GM12891 (cell line): Measurements from ENCODE around the gene GALM.

ENCODE experiments used
- DNase-seq: peaks from one replicate; pipeline ENCODE4 v3.0.0; 2011; ENCODE audit warnings: low spot score; ENCODE audit not compliant: insufficient read length
- FAIRE-seq: peaks from 2 replicates; lab custom pipeline; 2011; peaks lifted over from hg19 to GRCh38; lab: Jason Lieb, UNC
- PAX5 ChIP-seq: IDR thresholded peaks from 2 replicates; pipeline ENCODE4 v1.6.1; 2011; ENCODE audit warnings: low read length, moderate library complexity, mild to moderate bottlenecking; ENCODE audit not compliant: insufficient read depth, severe bottlenecking
- POLR2A ChIP-seq: IDR thresholded peaks from 2 replicates; pipeline ENCODE4 v1.6.1; 2011; ENCODE audit warnings: low read depth, low read length, control low read depth
- POLR2AphosphoS5 ChIP-seq: IDR thresholded peaks from 2 replicates; pipeline ENCODE4 v1.6.1; 2011; ENCODE audit warnings: low read depth, low read length, control low read depth
- POU2F2 ChIP-seq: IDR thresholded peaks from 2 replicates; pipeline ENCODE4 v1.6.1; 2011; ENCODE audit warnings: low read depth, mild to moderate bottlenecking, control low read depth, low read length, moderate library complexity
- SPI1 ChIP-seq: IDR thresholded peaks from 2 replicates; pipeline ENCODE4 v1.6.1; 2011; ENCODE audit warnings: low read depth, low read length, control low read depth
- TAF1 ChIP-seq: IDR thresholded peaks from 2 replicates; pipeline ENCODE4 v1.6.1; 2011; ENCODE audit warnings: low read depth, low read length, control low read depth

Gene GALM

DNA sequence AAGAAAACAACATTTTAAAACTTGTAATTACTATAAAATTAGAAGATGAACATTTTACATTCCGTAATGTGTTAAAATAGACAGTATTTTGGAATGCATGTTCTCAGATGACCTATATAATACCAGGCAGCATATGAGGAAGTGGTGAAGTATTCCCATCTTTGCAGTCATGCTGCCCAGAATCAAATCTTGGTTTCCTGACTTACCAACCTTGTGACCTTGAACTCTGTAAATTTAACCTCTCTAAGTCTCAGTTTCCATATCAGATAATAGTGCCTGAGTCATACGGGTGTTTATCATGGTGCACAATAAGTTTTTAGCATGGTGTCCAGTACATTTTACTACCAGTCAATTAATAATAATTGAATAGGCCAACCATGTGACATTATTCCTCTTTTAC, 7.3 kb upstream of the GALM start:
- peak; percentile 52 for TF ChIP-seq SPI1
- no peak for TF ChIP-seq PAX5
- DNase-seq (no peak), FAIRE-seq (no peak)

- no peak for TF ChIP-seq PAX5
- TF ChIP-seq TAF1, result no peak
- TF ChIP-seq POU2F2, result no peak
- TF ChIP-seq SPI1, result no peak
- no peak for TF ChIP-seq POLR2AphosphoS5
- TF ChIP-seq POLR2A, result no peak
- no peak for DNase-seq
- FAIRE-seq, result no peak
These were observed 6.8 kb upstream of the GALM start for GRCh38 chr2:38659115-38659514.

DNA sequence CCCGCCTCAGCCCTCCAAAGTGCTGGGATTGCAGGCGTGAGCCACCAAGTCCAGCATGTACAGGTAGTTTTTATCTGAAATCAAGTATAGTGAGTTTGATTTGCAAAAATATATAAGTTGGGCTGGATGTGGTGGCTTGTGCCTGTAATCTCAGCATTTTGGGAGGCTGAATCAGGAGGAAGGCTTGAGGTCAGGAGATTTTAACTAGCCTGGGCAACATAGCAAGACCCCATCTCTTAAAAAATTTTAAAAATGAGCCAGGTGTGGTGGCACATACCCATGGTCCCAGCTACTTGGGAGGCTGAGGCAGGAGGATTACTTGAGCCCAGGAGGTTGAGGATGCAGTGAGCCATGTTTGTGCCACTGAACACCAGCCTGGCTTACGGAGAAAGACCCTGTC, 5.6 kb upstream of the GALM start:
- TF ChIP-seq POLR2A (no peak), SPI1 (no peak), POU2F2 (no peak), PAX5 (no peak), POLR2AphosphoS5 (no peak), TAF1 (no peak)
- FAIRE-seq, result no peak
- no peak for DNase-seq

DNA sequence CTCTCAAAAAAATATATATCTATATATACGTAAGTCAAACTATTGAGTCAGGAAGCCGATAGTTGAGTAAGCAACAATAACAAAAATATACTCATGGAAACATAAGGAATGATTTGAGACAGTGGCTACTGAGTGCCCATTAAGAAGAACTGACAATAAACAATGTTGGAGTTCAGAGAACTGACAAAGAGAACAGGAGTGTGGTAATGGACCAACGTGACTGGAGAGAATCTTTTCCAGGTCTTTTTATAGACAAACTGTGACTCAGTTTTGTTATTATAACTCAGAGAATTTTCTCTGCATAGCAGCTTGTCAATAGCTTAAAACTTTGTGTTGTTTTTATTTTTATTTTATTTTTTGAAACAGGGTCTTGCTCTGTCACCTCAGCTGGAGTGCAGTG, 4.6 kb upstream of the GALM start:
- no peak for TF ChIP-seq POLR2A
- no peak for TF ChIP-seq TAF1
- TF ChIP-seq POLR2AphosphoS5, result no peak
- TF ChIP-seq PAX5, result no peak
- TF ChIP-seq SPI1, result no peak
- no peak for TF ChIP-seq POU2F2
- DNase-seq, result no peak
- no peak for FAIRE-seq

GRCh38 chr2:38666556-38666910, 619 bp downstream of the GALM start:
- DNase-seq (no peak), FAIRE-seq (no peak)
- TF ChIP-seq SPI1, result no peak
- no peak; the same call in 1 of the 2 replicates for TF ChIP-seq POLR2A
- TF ChIP-seq PAX5, result no peak
- no peak for TF ChIP-seq POU2F2
- TF ChIP-seq POLR2AphosphoS5, result no peak
- no peak for TF ChIP-seq TAF1

- DNase-seq (no peak), FAIRE-seq (no peak)
- no peak for TF ChIP-seq TAF1
- no peak for TF ChIP-seq POLR2AphosphoS5
- no peak for TF ChIP-seq PAX5
- TF ChIP-seq SPI1, result no peak
- TF ChIP-seq POU2F2, result no peak
- no peak for TF ChIP-seq POLR2A
These were observed 2.2 kb downstream of the GALM start for GRCh38 chr2:38668092-38668491.

- no peak for DNase-seq
- TF ChIP-seq POLR2A, result no peak
- no peak for TF ChIP-seq SPI1
- no peak for TF ChIP-seq TAF1
- TF ChIP-seq POLR2AphosphoS5, result no peak
- no peak for TF ChIP-seq POU2F2
- no peak for TF ChIP-seq PAX5
- FAIRE-seq, result no peak
These were observed 3.0 kb downstream of the GALM start for GRCh38 chr2:38668779-38669479.

DNA sequence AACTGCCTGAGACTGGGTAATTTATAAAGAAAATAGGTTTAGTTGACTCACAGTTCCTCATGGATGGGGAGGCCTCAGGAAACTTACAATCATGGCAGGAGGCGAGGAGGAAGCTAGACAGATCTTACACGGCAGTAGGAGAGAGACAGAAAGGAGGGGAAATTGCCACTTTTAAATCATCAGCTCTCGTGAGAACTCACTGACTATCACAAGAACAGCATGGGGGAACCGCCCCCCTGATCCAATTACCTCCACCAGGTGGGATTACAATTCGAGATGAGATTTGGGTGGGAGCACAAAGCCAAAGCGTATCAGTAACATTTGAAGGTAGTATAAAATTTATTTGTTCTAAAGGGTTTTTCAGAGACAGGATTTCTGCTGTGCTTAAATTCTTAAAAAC, 5.4 kb downstream of the GALM start:
- DNase-seq (no peak), FAIRE-seq (no peak)
- TF ChIP-seq POLR2AphosphoS5, result no peak
- TF ChIP-seq SPI1, result no peak
- TF ChIP-seq TAF1, result no peak
- no peak for TF ChIP-seq POU2F2
- no peak for TF ChIP-seq POLR2A
- TF ChIP-seq PAX5, result no peak

- no peak for FAIRE-seq
- TF ChIP-seq POLR2A, result no peak
- no peak for TF ChIP-seq POU2F2
- no peak for TF ChIP-seq POLR2AphosphoS5
- no peak for TF ChIP-seq SPI1
- no peak for TF ChIP-seq TAF1
- TF ChIP-seq PAX5, result no peak
- DNase-seq, result no peak
These were observed 6.0 kb downstream of the GALM start for GRCh38 chr2:38671946-38672345.

- no peak for FAIRE-seq
- TF ChIP-seq POLR2A (no peak), POU2F2 (no peak), TAF1 (no peak), PAX5 (no peak), POLR2AphosphoS5 (no peak), SPI1 (no peak)
- no peak for DNase-seq
These were observed 6.8 kb downstream of the GALM start for GRCh38 chr2:38672445-38673391.
